Stimulated activated naive CD8-positive, alpha-beta T cell treated with anti-CD3 and anti-CD28 coated beads, Interleukin-15, Interleukin-2, amounts not matched to agents 100 U/mL and 50 U/mL, for 24 hours (primary cell): ENCODE results near the gene MND1.

ENCODE experiments used
- ATAC-seq: fragments of 150-1000 bp; cut with Tn5 transposase; one replicate; pipeline ENCODE4 v1.10.0; 2021
- DNase-seq: peaks from one replicate; pipeline ENCODE4 v3.0.0; 2021

The MND1 gene

GRCh38 chr4:153346031-153346430 is 1.5 kb downstream of the MND1 start:
- DNase-seq (no peak), ATAC-seq (no peak)

DNA sequence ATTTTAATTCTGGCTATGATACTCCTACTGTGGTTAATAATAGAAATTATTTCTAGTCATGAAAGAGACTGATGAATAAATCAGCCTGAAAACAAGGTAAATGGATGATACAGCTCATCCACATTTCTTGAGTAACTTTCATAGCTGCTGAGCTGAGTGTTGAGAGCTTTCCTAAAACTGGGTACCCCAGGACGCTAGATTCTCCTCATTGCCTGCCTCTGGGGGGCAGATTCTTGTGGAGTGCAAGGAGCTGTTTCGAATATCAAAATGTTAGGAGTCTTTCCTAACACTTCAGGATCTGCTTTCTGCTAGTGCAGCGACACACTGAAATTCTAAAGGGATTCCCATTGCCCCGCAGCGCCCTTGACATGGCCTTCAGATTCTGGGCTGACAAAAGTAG is 2.1 kb downstream of the MND1 start:
- no peak for ATAC-seq
- no peak for DNase-seq

DNA sequence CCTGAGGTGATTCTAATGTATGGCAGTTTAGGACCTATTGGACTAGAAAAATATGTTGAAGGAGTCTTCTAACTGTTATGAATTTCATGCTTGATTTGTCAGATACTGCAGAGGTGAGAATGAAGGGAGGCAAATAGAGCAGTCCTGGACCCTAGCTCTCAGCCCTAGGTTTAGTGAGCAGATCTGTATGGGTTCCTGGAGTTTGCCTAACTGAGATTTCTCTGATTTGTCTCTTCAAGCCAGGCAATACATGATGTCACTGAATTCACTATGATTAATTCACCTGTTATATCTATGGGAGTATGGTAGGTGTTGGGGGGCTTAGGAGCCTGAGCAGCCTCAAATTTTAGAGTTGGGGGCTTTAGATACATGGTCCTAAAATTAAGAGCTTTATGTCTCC is 2.6 kb downstream of the MND1 start:
- no peak for ATAC-seq
- no peak for DNase-seq

- no peak for ATAC-seq
- DNase-seq: no peak
These were observed 3.5 kb downstream of the MND1 start for GRCh38 chr4:153348006-153348405.

DNA sequence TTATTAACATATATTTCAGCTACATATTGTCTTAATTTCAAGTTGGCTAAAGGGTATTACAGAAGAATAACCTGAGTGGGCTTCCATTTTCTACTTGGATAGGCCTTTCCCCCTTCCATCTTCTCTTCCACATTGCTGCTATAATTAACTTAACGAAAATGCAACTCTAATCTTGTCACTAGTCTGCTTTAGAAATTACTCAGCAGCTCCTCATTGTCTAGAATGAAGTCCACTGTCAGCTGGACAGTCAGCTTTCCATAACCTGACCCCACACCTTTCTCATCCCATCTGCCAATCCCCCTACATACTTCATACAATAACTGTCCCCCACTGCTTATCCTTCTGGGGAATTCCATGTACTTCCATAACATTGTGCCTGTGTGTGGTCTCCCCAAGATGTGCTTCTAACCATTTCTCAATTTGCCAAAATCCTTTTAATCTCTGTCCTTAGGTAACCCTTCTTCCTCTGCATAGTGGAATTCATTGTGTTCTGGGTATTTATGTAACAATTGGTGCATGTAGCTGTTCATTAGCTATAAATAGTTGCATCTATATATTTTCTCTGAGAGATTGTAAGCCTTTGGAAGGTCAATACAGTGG is 4.8 kb downstream of the MND1 start:
- ATAC-seq (no peak), DNase-seq (no peak)

- no peak for ATAC-seq
These were observed 17.7 kb downstream of the MND1 start for GRCh38 chr4:153362184-153362583.

GRCh38 chr4:153364061-153364460 is 19.6 kb downstream of the MND1 start:
- no peak for ATAC-seq
- no peak for DNase-seq

More at GRCh38 chr4:153362184-153362583, 17.7 kb downstream of the MND1 start:
- DNase-seq: no peak

DNA sequence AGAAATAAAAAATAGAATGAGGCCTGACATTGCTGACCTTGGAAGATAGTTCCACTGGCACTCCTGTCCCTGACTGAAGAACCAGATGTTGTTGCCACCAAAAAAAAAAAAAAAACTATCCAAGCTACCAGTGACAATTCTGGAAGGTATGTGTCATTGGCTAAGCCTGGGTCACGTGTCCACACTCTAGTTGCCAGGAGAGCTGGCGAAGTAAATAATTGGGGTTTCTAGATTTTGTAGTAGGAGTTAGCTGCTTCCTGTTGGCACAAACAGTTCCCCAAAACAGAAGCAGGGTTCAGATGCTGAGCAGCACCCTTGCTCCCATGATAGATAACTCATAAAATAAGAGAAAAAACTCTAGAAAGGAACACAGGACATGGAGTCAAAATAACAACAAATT is 20.5 kb downstream of the MND1 start:
- DNase-seq (no peak), ATAC-seq (no peak)

- ATAC-seq (no peak), DNase-seq (no peak)
These were observed 22.0 kb downstream of the MND1 start for GRCh38 chr4:153366486-153366885.

- ATAC-seq (no peak), DNase-seq (no peak)
These were observed 22.6 kb downstream of the MND1 start for GRCh38 chr4:153367092-153367491.

- ATAC-seq (no peak), DNase-seq (no peak)
These were observed 24.5 kb downstream of the MND1 start for GRCh38 chr4:153369021-153369420.

DNA sequence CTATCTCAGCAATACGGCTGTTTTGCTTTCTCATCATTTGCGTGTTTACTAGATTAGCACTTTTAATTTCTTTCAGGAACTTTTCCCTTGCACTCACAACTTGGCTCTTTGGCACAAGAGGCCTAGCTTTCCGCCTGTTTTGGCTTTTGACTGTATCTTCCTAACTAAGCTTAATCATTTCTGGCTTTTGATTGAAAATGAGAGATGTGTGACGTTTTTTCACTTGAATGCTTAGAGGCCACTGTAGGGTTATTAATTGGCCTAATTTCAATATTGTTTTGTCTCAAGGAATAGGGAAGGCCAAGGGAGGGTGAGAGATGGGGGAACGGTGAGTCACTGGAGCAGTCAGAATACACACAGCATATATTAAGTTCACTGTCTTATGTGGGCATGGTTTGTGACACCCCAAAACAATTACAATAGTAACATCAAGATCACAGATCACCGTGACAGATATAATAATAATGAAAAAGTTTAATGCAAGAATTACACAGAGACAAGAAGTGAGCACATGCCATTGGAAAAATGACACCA is 27.3 kb downstream of the MND1 start:
- no peak for ATAC-seq

DNA sequence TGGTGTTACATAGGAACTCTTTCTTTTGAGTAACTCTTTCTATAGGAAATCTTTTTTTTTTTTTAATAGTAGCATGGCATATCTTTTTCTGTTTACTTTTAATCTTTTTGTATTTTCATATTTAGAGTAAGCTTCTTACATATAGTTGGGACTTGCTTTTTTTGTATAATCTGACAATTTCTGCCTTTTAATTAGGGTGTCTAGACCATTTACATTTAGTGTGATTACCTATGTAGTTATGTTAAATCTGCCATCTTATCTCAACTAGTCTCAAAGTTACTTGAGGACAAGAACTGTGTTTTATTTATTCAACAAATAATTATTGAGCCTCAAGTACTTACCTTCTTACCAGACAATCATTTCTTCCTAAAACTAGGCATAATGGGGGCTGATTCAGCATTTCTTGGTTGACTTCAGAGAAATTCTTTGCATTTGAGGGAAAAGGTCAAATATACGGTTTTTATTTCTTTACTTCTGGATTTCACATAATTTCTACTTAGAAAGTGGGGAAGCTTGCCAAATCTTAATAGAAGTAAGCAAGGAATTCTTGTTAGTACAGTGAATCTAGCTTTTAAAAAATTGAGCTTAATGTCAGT is 28.6 kb downstream of the MND1 start:
- ATAC-seq: no peak
- DNase-seq: no peak

More for the DNA sequence above, 27.3 kb downstream of the MND1 start:
- no peak for DNase-seq

DNA sequence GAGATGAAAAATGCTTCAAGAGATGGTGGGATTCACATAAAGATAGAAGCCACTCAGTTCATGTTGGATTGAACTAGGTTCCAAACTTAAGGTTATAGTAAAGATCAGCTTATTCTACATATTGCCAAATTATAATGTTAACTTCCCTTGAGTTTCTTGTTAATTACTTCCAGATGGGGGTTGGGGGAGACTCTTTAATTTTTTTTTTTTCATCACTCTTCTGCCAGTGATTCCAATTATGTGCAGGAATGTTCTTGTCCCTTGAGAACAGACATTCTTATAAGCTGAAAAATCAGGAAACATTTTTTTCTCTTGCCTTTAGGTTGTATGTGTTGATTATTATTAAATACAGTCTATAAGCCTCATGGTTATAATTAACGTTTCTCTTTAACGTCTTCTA is 30.0 kb downstream of the MND1 start:
- no peak for ATAC-seq
- no peak for DNase-seq

DNA sequence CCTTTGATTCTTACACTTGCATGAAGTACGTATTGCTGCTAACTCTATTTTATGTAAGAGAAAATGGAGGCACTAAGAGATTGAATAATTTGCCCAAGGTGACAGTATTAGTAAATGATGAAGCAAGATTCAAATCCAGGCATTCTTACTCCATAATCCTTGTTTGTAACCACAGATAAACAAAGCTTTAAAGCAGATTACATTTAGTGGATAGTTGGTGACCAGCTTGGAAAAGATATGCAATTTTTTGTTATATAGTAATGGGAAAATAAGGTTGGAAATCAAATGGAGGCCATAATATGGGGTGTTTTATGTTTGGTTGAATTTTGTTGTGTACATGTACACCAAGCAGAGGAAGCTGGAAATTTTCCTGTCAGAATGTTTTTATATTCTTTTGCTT is 30.8 kb downstream of the MND1 start:
- DNase-seq: no peak

GRCh38 chr4:153383131-153383530 is 38.6 kb downstream of the MND1 start:
- no peak for DNase-seq
- no peak for ATAC-seq

More for the DNA sequence above, 30.8 kb downstream of the MND1 start:
- no peak for ATAC-seq

- DNase-seq: no peak
- ATAC-seq: no peak
These were observed 39.7 kb downstream of the MND1 start for GRCh38 chr4:153384160-153384559.

DNA sequence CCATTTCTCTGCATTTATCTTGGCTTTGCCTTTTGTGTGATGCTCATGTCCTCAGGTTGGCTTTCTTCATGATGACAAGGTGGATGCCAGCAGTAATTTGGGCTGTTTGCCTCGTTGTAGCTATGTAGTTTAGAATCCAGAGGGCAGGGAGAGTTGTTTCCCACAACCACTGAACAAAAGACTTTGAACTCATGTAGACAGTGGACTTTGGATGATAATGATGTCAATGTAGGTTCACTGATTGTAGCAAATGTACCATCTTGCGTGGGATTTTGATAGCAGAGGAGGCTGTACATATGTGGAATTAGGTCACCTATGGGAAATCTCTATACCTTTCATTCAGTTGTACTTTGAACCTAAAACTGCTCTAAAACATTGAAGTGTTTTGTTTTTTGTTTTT is 41.3 kb downstream of the MND1 start:
- ATAC-seq (no peak), DNase-seq (no peak)

GRCh38 chr4:153387981-153388380 is 43.5 kb downstream of the MND1 start:
- no peak for ATAC-seq

DNA sequence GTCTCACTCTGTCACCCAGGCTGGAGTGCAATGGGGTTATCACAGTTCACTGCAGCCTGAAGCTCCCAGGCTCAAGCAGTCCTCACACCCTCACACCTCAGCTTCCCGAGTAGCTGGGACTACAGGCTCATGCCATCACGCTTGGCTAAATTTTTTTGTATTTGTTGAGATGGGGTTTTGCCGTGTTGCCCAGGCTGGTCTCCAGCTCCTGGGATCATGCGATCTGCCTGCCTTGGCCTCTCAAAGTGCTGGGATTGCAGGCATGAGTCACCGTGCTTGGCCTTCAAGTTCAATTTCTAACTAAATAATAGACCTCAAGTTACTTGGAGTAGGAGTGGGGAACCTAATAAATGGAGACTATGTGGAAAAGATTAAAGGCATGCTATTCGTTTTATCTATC is 48.9 kb downstream of the MND1 start:
- no peak for DNase-seq
- no peak for ATAC-seq

More at GRCh38 chr4:153387981-153388380, 43.5 kb downstream of the MND1 start:
- DNase-seq: no peak

- DNase-seq (no peak), ATAC-seq (no peak)
These were observed 50.5 kb downstream of the MND1 start for GRCh38 chr4:153394945-153395344.

DNA sequence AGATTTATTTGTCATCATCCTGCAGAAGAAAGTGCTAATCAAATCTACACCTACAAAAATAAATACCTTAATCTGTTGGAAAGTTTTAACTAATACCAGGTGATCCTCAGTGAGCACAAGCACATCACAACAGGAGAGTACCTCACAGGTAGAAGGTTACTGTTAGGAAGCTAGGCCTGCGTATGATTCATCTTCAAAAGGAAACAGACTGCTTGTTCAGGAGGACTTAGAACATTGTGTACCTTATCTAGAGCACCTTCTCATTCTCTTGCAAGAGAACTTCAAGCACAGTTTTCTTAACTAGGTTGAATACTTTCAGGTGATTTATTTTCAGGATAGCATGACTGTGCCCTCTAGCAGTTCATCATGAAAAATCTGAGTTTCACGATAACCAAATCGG is 54.2 kb downstream of the MND1 start:
- no peak for DNase-seq
- no peak for ATAC-seq

DNA sequence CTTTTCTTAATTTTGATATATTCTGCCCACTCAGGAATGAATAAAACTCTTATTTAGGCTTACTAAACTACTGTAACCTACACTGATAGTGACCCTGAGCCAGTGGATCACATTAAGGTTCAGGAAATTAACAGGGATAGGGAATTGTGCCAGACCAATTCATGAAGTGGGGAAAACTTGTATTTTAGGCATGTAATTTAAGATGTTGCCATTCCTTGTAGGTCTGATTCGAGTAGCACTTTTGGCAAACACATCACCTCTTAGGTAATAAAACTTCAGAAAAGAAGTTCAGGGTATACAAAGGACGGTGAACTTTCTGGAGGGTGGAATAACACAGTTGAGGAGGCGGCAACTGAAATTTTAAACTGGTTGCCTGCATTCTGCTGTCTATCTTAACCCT is 54.9 kb downstream of the MND1 start:
- no peak for DNase-seq
- no peak for ATAC-seq

DNA sequence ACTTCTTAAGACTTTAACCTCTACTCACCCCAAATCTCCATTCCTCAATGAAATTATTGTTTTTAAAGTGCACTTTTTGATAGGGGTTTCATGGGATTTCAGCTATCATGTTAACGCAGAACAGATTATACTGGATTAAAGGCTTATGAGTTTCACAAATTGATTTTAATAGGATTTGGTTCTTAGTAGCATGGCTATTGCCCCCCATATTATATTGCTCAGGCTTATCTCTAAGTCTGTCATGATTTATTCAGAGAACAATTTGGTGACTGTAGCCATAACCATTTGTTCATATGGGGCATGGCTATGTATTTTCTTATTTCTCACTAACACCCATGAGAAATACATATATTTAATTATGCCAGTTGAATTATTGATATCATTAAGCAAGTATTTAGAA is 57.0 kb downstream of the MND1 start:
- DNase-seq: no peak
- no peak for ATAC-seq
